ENCODE data around the gene RAB27A.

GRCh38 chr15:55268176-55268695 is 21.4 kb downstream of the RAB27A start:
- TF ChIP-seq CTCF (IDR thresholded peaks at IDR 0.05): no peak
- TF ChIP-seq POLR2A (IDR thresholded peaks at IDR 0.05): no peak
